Hematopoietic multipotent progenitor cell treated with erythropoietin and hydrocortisone succinate and interleukin-3 and kit ligand, for 17 days (in vitro differentiated cells): ENCODE measurements around the gene TRABD2B.

ENCODE experiments used
- DNase-seq: peaks from one replicate; pipeline ENCODE4 v3.0.0-alpha.2; 2015; ENCODE audit warnings: low spot score

The TRABD2B gene

GRCh38 chr1:47935856-47936255, 61.3 kb downstream of the TRABD2B start:
- no peak for DNase-seq

- DNase-seq, result no peak
Observed at GRCh38 chr1:47935163-47935562, 62.0 kb downstream of the TRABD2B start.

DNA sequence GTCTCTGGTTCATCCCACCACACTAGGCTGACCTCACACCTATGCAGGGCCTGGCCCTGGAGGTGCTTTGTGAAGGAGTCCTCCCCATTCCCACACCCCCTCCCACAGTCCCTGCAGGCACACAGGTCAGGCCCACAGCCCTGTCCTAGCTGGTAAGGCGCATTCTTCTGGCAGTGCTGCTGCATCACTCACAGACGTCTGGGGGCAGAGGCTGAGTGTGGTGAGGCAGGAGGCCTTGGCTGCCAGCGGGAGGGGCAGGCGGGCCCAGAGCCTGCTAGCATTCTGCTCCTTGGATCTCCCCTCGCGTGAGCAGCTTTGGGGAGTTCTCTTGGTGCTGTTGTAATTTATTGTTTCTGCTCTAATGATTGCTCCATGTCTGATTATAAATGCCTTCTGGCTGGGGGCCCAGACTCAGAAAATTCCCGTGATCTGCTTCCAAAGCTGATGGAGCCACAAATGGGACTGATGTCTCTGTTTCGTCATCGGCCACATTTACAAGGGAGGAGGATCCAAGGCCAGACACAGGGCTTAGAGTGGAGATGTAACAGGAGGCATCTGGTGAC, 62.9 kb downstream of the TRABD2B start:
- DNase-seq, result no peak

DNA sequence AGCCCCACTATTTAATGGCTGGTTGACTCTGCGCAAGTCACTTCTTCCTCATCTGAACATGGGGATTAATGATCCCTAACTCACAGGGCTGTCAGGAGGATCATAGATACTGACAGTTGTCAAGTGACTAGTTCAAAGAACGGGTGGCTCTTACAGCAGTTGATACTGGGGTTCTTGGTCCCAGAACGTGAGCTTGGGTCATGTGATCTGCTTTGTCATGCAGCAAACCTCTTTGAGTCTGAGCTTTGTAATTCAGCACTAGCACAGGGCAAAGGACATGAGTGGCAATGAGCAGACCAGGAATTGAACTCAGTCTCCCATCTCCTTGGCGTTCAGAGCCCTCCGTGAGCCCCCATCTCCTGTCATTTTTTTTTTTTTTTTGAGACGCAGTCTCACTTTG, 64.4 kb downstream of the TRABD2B start:
- DNase-seq, result no peak

- DNase-seq, result no peak
Observed at GRCh38 chr1:47931395-47931794, 65.8 kb downstream of the TRABD2B start.

DNA sequence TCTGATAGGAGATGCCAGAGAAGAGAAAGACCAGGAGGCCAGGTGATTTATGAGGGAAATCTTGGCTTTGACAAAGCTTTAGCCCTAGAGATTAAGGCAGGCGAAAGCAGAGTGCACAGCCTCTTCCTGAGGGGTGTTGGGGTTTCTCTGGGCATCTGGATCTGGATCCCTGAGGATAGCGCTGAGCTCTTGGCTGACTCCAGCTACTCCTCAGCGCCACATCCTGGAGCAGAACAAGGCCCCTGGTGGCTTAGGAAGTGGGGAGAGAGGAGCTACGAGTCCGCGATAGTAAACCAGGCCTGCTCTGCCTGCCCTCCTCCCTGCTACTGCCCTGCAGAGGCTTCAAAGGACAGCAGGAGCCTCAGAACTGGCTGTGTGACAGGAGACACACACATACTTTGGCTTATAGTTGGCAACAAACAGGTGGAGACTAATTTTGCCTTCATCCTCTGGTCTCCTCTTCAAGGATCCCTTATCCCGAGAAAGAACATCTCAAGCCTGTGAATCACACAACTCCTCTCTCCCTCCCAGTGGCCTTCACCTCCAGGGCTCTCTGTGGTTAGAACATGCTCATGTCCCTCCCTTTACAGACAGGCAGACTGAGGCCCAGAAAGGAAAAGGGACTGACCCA, 66.9 kb downstream of the TRABD2B start:
- no peak for DNase-seq

GRCh38 chr1:47927165-47927564, 70.0 kb downstream of the TRABD2B start:
- no peak for DNase-seq

GRCh38 chr1:47926461-47926999, 70.7 kb downstream of the TRABD2B start:
- DNase-seq, result no peak

DNA sequence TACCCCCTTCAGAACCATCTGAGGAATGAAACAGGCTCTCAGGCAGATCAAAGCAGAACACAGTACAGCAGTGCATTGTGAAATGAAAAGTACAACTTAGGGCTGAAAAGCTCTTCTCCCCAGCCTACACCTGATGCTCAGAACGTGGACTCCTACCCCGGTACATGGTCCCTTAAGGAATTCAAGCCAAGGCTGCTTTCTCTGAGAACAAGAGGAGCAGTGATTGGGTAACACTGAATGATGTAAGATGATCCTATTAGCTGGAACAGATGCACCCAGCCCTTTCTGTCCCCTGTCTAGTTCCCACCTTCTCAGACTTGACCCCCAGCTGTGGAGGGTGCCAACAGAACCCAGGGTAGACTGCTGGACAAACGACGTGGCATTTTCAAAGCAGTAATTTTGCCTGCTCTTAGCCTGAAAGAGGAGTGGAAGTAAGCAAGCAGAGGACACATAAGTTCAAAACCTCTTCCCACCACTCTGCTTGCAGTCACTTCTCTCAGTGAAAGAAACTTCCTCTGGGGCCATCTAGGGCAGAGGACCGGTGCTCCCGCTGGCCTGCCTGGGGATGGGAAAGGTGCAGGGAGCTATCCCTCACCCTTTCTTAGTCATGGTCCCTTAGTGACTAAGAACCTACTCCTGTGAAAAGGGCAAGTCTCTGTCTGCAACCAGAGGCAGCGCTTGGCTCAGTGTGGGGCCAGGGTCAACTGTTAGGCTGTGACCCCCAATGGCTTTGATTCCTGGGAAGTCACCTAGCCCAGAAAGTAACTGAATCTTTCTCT, 72.7 kb downstream of the TRABD2B start:
- no peak for DNase-seq

GRCh38 chr1:47921935-47922415, 75.2 kb downstream of the TRABD2B start:
- DNase-seq, result no peak

- no peak for DNase-seq
Observed at GRCh38 chr1:47919113-47919833, 77.9 kb downstream of the TRABD2B start.

DNA sequence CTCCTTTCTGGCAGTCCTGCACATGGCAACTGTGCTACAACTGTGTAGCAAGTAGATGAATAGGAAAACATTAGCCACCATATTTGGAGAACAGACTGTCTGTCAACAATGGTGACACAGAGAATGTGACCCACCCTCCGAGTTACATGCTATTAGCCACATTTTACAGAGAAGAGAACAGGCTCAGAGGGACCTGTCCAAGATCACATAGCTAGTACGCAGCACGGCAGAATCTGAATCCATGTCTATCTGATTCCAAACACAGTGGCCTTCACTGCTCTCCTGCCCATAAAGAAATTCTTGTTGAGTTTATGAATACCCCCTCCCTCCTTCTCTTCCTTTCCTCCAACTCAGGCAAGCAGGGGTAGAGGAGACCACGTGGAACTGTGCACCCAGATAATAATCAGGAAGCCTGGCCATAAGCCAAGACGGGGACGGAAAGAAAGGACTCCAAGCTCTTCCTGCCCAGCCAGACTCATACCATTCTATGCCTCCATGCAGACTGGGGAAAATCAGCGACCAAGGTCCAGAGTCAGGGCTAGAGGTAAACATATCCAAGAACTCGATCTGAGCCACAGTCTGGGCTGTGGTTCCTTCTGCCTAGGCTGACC, 78.8 kb downstream of the TRABD2B start:
- no peak for DNase-seq

DNA sequence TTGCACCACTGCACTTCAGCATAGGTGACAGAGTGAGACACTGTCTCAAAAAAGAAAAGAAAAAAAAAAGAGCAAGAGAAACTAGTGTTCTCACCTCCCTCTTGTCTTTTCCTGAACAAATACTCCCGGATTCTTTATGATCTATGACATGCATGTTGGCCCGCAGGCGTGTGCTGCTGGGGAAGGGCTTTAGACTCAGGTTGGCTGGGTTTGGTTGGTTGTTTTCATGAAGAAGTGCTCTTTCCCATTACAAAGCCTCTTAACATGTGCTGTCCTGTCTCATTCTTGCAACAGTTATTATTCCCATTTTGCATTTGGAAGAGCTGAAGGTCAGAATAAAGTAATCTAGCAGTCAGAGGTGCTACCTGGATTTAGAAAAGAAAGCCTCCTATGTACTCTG, 79.5 kb downstream of the TRABD2B start:
- no peak for DNase-seq

GRCh38 chr1:47915677-47916353, 81.4 kb downstream of the TRABD2B start:
- DNase-seq, result no peak

DNA sequence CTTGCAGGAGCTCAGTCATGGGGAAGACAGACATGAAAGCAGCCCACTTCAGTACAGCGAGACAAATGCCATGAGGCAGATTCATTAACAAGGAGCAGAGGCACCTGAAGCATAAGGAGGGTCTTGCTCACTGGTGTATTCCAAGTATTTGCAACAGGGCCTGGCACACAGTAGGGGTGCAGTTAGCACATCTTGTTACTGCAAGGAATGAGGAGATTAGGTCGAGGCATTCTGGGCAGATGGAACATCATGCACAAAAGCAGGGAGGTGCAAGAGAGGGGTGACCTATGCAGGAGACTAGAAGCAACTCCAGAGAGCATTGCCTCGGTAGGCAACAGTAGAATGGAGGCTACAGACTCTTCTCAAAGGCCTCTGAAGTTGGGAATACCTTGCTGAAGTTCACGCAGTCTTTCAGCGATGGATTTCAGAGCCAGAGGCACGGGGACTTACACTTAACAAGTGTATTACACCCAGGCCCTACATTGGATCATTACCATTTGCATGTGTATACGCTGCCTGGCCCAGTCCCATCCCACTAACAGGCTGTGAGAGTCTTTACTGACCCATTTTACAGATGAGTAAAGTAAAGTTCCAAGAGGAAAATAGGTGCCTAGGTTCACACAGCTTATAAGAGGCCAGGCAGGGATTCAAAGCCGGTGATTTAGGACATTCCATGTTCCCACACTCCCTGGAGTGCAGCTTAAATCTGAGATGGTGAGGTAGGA, 82.1 kb downstream of the TRABD2B start:
- DNase-seq, result no peak

GRCh38 chr1:47914218-47914938, 82.8 kb downstream of the TRABD2B start:
- no peak for DNase-seq

GRCh38 chr1:47913225-47913823, 83.9 kb downstream of the TRABD2B start:
- DNase-seq, result no peak

DNA sequence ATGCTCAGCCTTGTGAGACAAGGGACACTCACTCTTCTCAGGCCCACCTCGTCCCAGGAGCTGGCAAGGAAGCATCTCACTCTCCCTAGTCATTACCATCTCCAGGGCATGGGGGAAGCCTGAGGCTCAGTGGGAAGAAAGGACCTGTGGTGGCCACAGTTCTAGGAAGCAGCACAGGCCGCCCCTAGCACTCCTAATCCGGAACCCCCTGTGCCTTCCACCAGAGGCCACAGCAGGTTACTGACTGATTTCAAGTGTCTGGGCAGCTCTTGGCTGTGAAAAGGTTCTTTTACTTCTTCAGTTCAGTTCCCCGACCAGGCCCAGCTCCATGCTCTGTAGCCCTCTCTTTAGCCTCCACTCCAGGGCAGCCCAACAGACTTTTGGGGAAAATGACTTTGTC, 84.4 kb downstream of the TRABD2B start:
- no peak for DNase-seq

- DNase-seq, result no peak
Observed at GRCh38 chr1:47911892-47912291, 85.3 kb downstream of the TRABD2B start.

GRCh38 chr1:47911424-47911823, 85.8 kb downstream of the TRABD2B start:
- DNase-seq, result no peak
